B cell (primary cell): Measurements from ENCODE around the gene EED. TPM values are rescaled to one million over a fixed set of nuclear protein-coding genes. Genes with fewer than 3 reads are reported as not detected.
"Not testable (repeated sequence)": the region's sequence is repeated elsewhere in the genome, so short reads cannot be mapped to it uniquely, and the experiment has no call there.

Source experiments
- ATAC-seq: fragments of 200-7000 bp; cut with Tn5 transposase; one replicate; pipeline ENCODE4 v1.10.0; 2021; ENCODE audit warnings: low read depth, mild to moderate bottlenecking, moderate number of reproducible peaks, moderate library complexity
- CTCF ChIA-PET: fragments of 350-600 bp; sonication (Branson Sonifier 250); formaldehyde crosslinking; loops from one replicate; lab custom pipeline; 2021; ENCODE audit warnings: antibody characterized with exemption, inconsistent platforms; lab: Charles Lee
- POLR2A ChIA-PET: fragments of 350-600 bp; sonication (Branson Sonifier 250); formaldehyde crosslinking; loops from one replicate; lab custom pipeline; 2021; ENCODE audit warnings: antibody characterized with exemption; lab: Charles Lee
- DNase-seq: peaks from one replicate; pipeline ENCODE4 v3.0.0; 2013
- H2AFZ ChIP-seq: 2 replicates; pipeline ENCODE4 v1.6.1; 2012; ENCODE audit warnings: mild to moderate bottlenecking, low read depth, low read length; ENCODE audit not compliant: insufficient read depth, poor library complexity, severe bottlenecking
- H3K27ac ChIP-seq, 2 donors: 1 replicate in 1 of 2; 2 replicates in 1 of 2; pipeline ENCODE4 v1.5.1; 2012 to 2013; ENCODE audit warnings: low read length in 2 of 2, mild to moderate bottlenecking in 2 of 2, moderate library complexity in 1 of 2
- H3K27me3 ChIP-seq, 4 experiments: fragments of 200-600 bp in 1 of 4; sonication (generic) in 1 of 4; replicated peaks in 1 of 4; 1 replicate in 2 of 4; 2 replicates in 2 of 4; pipeline versions ENCODE4 v1.6.1 to v1.7.0; 2013 to 2016; ENCODE audit warnings: low read length in 3 of 4, mild to moderate bottlenecking in 2 of 4, mixed read lengths in 1 of 4, moderate library complexity in 1 of 4; ENCODE audit not compliant: insufficient read depth in 4 of 4, control insufficient read depth in 3 of 4; ENCODE audit errors: control extremely low read depth in 1 of 4
- H3K36me3 ChIP-seq, 2 experiments: replicated peaks in 1 of 2; 1 replicate in 1 of 2; 2 replicates in 1 of 2; pipeline versions ENCODE4 v1.6.1 to v1.7.1; 2013; ENCODE audit warnings: low read length in 1 of 2; ENCODE audit not compliant: insufficient read depth in 2 of 2, control insufficient read depth in 1 of 2; ENCODE audit errors: control extremely low read depth in 1 of 2, extremely low read depth in 1 of 2
- H3K4me1 ChIP-seq, 2 donors: fragments of 200-600 bp in 1 of 2; sonication (generic) in 1 of 2; 1 replicate in 1 of 2; 2 replicates in 1 of 2; pipeline versions ENCODE4 v1.5.1 to v1.6.1; 2013 to 2017; ENCODE audit warnings: low read length in 2 of 2; ENCODE audit not compliant: control insufficient read depth in 2 of 2, insufficient read depth in 2 of 2
- H3K4me2 ChIP-seq: replicated peaks from 2 replicates; pipeline ENCODE3; 2012; ENCODE audit warnings: mild to moderate bottlenecking, low read depth, low read length; ENCODE audit not compliant: poor library complexity, severe bottlenecking
- H3K4me3 ChIP-seq, 5 experiments: fragments of 200-600 bp in 1 of 5; sonication (generic) in 1 of 5; 1 replicate in 3 of 5; 2 replicates in 2 of 5; pipeline versions ENCODE4 v1.5.1 to v1.7.0; 2011 to 2016; ENCODE audit warnings: low read length in 4 of 5, mild to moderate bottlenecking in 4 of 5, low read depth in 2 of 5, control low read depth in 1 of 5, moderate library complexity in 1 of 5; ENCODE audit not compliant: insufficient read depth in 1 of 5; ENCODE audit errors: control extremely low read depth in 1 of 5, extremely low read depth in 1 of 5
- H3K79me2 ChIP-seq: fragments of 200-600 bp; sonication (generic); one replicate; pipeline ENCODE4 v1.6.0; 2016; ENCODE audit warnings: low read length; ENCODE audit not compliant: control insufficient read depth, insufficient read depth
- H3K9ac ChIP-seq: fragments of 200-600 bp; sonication (generic); 2 replicates; pipeline ENCODE4 v1.6.1; 2017; ENCODE audit warnings: mild to moderate bottlenecking, low read length, moderate library complexity
- H3K9me3 ChIP-seq, 3 donors: one replicate each; pipeline versions ENCODE4 v1.6.1 to v1.7.1; 2013; ENCODE audit warnings: low read length in 2 of 3; ENCODE audit not compliant: control insufficient read depth in 2 of 3, insufficient read depth in 1 of 3; ENCODE audit errors: control extremely low read depth in 1 of 3
- H4K20me1 ChIP-seq: 2 replicates; pipeline ENCODE4 v1.6.0; 2012; ENCODE audit warnings: mild to moderate bottlenecking, low read length; ENCODE audit not compliant: insufficient read depth, control insufficient read depth, poor library complexity, severe bottlenecking
- H3K27ac Mint-ChIP-seq: one replicate; pipeline ENCODE4 v1.8.0; 2021; ENCODE audit warnings: mixed read lengths
- H3K27me3 Mint-ChIP-seq: one replicate; pipeline ENCODE4 v1.8.0; 2021; ENCODE audit warnings: mixed read lengths
- H3K4me1 Mint-ChIP-seq: one replicate; pipeline ENCODE4 v1.8.0; 2021; ENCODE audit warnings: mixed read lengths
- H3K4me3 Mint-ChIP-seq: one replicate; pipeline ENCODE4 v1.8.0; 2021; ENCODE audit warnings: mixed read lengths
- H3K9me3 Mint-ChIP-seq: one replicate; pipeline ENCODE4 v1.8.0; 2022; ENCODE audit warnings: mixed read lengths; ENCODE audit not compliant: insufficient read depth
- CTCF ChIP-seq: fragments of 200-600 bp; IDR thresholded peaks from one replicate; pipeline ENCODE4 v1.8.0; 2022; ENCODE audit warnings: antibody characterized with exemption, mild to moderate bottlenecking
- EZH2 ChIP-seq: IDR thresholded peaks from 2 replicates; pipeline ENCODE4 v1.6.1; 2012; ENCODE audit warnings: borderline replicate concordance, low read depth, mild to moderate bottlenecking, moderate library complexity, low read length; ENCODE audit not compliant: insufficient read depth, poor library complexity, severe bottlenecking
- WGBS: methylation state at CpG from one replicate; pipeline ENCODE4 v1.1.5; 2013; ENCODE audit warnings: missing lambda C conversion rate; ENCODE audit not compliant: insufficient coverage; 5-methylcytosine and 5-hydroxymethylcytosine counted together
- intact Hi-C: fragments of 100-400 bp; cut with micrococcal nuclease; formaldehyde crosslinking; loops from one replicate; pipeline ENCODE4 v1.10.0; 2022
- polyA plus RNA-seq: library from polyadenylated mRNA; depleted of rRNA; stranded (reverse); fragments of >200 nt; gene quantifications from 2 replicates; pipeline ENCODE4 v1.2.3, GENCODE V29; 2012
- total RNA-seq, 2 donors: library from RNA; stranded (reverse); fragments of 120-200 nt in 1 of 2; gene quantifications; 1 replicate in 1 of 2; 2 replicates in 1 of 2; pipeline versions ENCODE4 v1.2.3 to v1.2.4, GENCODE V29; 2013 to 2022

EED gene
- total and polyA plus RNA-seq, 2 donors (not counting 1 experiment from before 2014, with no cell fraction given): 21.8 to 49.5 TPM

- ATAC-seq: no peak
- POLR2A ChIA-PET: no interaction called here
- CTCF ChIA-PET: no interaction called here
- no peaks in the 10 kb centered on the region for H3K9me3 ChIP-seq
- H3K9me3 Mint-ChIP-seq: no peaks in the 10 kb centered on the region
- no peaks in the 10 kb centered on the region for H3K36me3 ChIP-seq
- peak overlapping the region; percentile 78 for H3K4me2 ChIP-seq
- peak overlapping the region in 1 of 2 donors; percentile 95 for H3K27ac ChIP-seq
- H3K4me1 Mint-ChIP-seq: peaks cover 20% of the 10 kb centered on the region
- no peak for TF ChIP-seq EZH2
- no peak for TF ChIP-seq CTCF
- no peaks in the 10 kb centered on the region for H3K27me3 Mint-ChIP-seq
- H3K9ac ChIP-seq: peak overlapping the region; percentile 89
- peak overlapping the region; percentile 97 for H2AFZ ChIP-seq
- peak overlapping the region in 2 of 5 experiments; percentile 85 to 92 for H3K4me3 ChIP-seq
- H3K4me3 Mint-ChIP-seq: peak overlapping the region; percentile 98
- WGBS: no CpG with 5 or more reads among the region's 2 CpGs
- peaks cover 25% of the 10 kb centered on the region for H3K79me2 ChIP-seq
- H3K27ac Mint-ChIP-seq: peak overlapping the region; percentile 44
- intact Hi-C loops: loop anchor here (2.0 kb wide), 1 partner anchor 674 kb away; the partner anchor contains the start of gene TMEM126B
- no peak for DNase-seq
- no peaks in the 10 kb centered on the region for H4K20me1 ChIP-seq
- no peaks in the 10 kb centered on the region for H3K27me3 ChIP-seq
- peaks cover 10 to 13% of the 10 kb centered on the region in 2 donors for H3K4me1 ChIP-seq
Measured at GRCh38 chr11:86303257-86303656, 58.7 kb downstream of the EED start.

GRCh38 chr11:86308710-86309109 lies 64.2 kb downstream of the EED start:
- H3K4me1 ChIP-seq, H3K27ac Mint-ChIP-seq, H3K9ac ChIP-seq, H3K4me2 ChIP-seq, H3K9me3 Mint-ChIP-seq, H4K20me1 ChIP-seq, intact Hi-C loops, CTCF ChIA-PET, H3K4me3 Mint-ChIP-seq, H3K27me3 Mint-ChIP-seq, POLR2A ChIA-PET, H3K4me3 ChIP-seq, H3K36me3 ChIP-seq, ATAC-seq, DNase-seq, H2AFZ ChIP-seq, H3K27me3 ChIP-seq, H3K27ac ChIP-seq, H3K9me3 ChIP-seq: not testable (repeated sequence)
- peaks cover 14% of the 10 kb centered on the region for H3K79me2 ChIP-seq
- no CpG with 5 or more reads among the region's 4 CpGs for WGBS
- H3K4me1 Mint-ChIP-seq: peaks cover 20% of the 10 kb centered on the region
